ENCODE data around the gene ZFPL1.

ZFPL1 gene

GRCh38 chr11:65060913-65061408, 23.1 kb upstream of the ZFPL1 start:
- DNase-seq: no peak

GRCh38 chr11:65063532-65063931, 20.5 kb upstream of the ZFPL1 start:
- DNase-seq: no peak

- no peak for DNase-seq
Measured at GRCh38 chr11:65064847-65065240, 19.2 kb upstream of the ZFPL1 start.

- no peak for DNase-seq
Measured at GRCh38 chr11:65065851-65066250, 18.2 kb upstream of the ZFPL1 start.

GRCh38 chr11:65066315-65066714, 17.7 kb upstream of the ZFPL1 start:
- DNase-seq: no peak

GRCh38 chr11:65066805-65067291, 17.2 kb upstream of the ZFPL1 start:
- peak; percentile 97 for DNase-seq

- no peak for DNase-seq
Measured at GRCh38 chr11:65067446-65067845, 16.6 kb upstream of the ZFPL1 start.

GRCh38 chr11:65069217-65069616, 14.8 kb upstream of the ZFPL1 start:
- DNase-seq: no peak

- DNase-seq: no peak
Measured at GRCh38 chr11:65071907-65072630, 12.0 kb upstream of the ZFPL1 start.

GRCh38 chr11:65072631-65072966, 11.4 kb upstream of the ZFPL1 start:
- DNase-seq: no peak

- DNase-seq: peak; percentile 75
Measured at GRCh38 chr11:65077451-65077850, 6.6 kb upstream of the ZFPL1 start.

- DNase-seq: peak; percentile 44
Measured at GRCh38 chr11:65078151-65078550, 5.9 kb upstream of the ZFPL1 start.

- no peak for DNase-seq
Measured at GRCh38 chr11:65078786-65079342, 5.2 kb upstream of the ZFPL1 start.

- DNase-seq: no peak
Measured at GRCh38 chr11:65083134-65083833, 738 bp upstream of the ZFPL1 start.

GRCh38 chr11:65084598-65085375, 765 bp downstream of the ZFPL1 start:
- no peak for DNase-seq

- DNase-seq: no peak
Measured at GRCh38 chr11:65085446-65085845, 1.4 kb downstream of the ZFPL1 start.

GRCh38 chr11:65086809-65087208, 2.8 kb downstream of the ZFPL1 start:
- no peak for DNase-seq

- DNase-seq: no peak
Measured at GRCh38 chr11:65087216-65087615, 3.2 kb downstream of the ZFPL1 start.

GRCh38 chr11:65087827-65088226, 3.8 kb downstream of the ZFPL1 start:
- no peak for DNase-seq

GRCh38 chr11:65089621-65090020, 5.6 kb downstream of the ZFPL1 start:
- DNase-seq: no peak

GRCh38 chr11:65090628-65091027, 6.6 kb downstream of the ZFPL1 start:
- DNase-seq: no peak

GRCh38 chr11:65095427-65095826, 11.4 kb downstream of the ZFPL1 start:
- DNase-seq: no peak

All from NCI-H2171 treated with DMSO at 0.1 percent for 48 hours (cell line).